ENCODE measurements around the gene CSF2RB.

DNA sequence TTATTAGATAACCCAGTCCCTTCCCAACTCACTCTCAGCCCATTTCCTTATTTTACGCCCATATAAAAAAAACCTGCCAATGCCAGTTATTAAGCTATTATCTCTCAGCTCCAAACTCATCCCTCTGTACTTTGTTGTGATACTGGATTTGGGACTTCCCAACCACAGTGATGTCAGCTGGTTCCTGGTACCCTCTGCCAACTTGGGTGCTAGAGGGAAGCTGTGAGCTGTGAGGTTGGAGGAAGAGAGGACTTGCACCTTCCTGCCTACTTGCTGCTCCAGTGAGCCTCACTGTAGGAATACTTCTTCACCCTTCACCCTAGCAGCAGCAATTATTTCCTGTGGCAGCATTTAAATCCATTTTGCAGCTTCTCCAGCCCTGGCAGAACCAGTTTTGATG is 19.2 kb upstream of the CSF2RB start:
- TF ChIP-seq CTCF (IDR thresholded peaks at IDR 0.05; ENCODE audit: borderline replicate concordance, extremely low read depth, low read length, poor library complexity, severe bottlenecking) (no peak), EZH2 (IDR thresholded peaks at IDR 0.05; ENCODE audit: borderline replicate concordance, low read depth, low read length, severe bottlenecking) (no peak)
